GM19468 (cell line): Measurements from ENCODE around the gene MMS22L.
"Not testable (repeated sequence)": the region's sequence is repeated elsewhere in the genome, so short reads cannot be mapped to it uniquely, and the experiment has no call there.

Experiments
- ATAC-seq: cut with Tn5 transposase; IDR thresholded peaks from one replicate; pipeline ENCODE4 v1.9.1; 2021; ENCODE audit warnings: mild to moderate bottlenecking, moderate library complexity, moderate number of reproducible peaks; ENCODE audit not compliant: unreplicated experiment; ENCODE audit errors: extremely low read depth

The MMS22L gene

DNA sequence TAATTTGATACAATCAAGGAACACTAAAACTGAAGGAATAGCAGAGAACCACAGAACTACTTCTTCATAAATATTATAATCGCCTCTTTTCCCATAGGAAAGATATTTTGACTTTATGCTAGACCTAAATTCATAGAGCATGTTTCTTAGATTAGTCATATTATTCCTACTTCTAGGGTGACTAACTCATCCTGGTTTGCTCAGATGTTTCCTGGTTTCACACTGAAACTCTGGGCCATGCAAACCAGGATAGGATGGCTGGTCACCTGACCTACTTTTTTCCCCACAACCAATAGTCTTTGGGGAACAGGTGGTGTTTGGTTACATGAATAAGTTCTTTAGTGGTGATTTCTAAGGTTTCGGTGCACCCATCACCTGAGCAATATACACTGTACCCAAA lies 42.8 kb downstream of the MMS22L start:
- ATAC-seq: no peak

DNA sequence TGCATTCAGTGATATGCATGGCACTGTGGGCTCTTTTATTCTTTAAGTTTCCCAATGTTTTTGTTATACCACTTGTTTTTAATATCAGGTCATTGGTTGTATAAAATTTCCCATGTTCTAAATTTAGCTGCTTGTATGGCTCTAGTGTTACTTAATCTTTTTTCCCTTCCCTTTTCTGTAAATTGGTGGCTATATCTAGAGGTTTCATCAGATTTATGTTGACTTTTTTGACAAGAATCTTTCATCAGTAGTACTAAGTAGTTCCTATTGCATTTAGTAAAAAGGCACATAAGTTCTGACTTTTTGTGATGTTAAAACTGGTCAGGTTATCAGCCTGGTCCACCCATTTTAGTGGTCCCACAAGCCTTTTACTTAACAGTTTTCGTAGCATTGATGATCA lies 51.1 kb downstream of the MMS22L start:
- ATAC-seq: no peak

DNA sequence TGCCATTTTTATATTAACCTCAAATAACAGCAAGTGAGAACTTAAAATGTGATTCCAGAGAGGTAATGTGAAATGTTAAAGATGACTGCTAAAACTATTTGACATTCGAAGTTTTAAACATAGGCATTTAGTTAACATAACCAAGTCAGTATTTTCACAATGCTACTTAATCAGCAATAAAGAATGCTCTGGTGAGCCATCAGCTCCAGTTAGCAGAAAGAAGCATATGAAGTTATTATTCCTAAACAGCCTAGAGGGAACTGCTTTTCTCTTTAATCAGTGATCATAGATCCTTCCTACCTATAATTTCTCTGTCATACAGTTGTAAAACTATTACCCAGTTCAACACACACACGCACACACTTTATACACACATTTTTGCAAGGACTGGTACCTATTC lies 60.1 kb downstream of the MMS22L start:
- no peak for ATAC-seq

DNA sequence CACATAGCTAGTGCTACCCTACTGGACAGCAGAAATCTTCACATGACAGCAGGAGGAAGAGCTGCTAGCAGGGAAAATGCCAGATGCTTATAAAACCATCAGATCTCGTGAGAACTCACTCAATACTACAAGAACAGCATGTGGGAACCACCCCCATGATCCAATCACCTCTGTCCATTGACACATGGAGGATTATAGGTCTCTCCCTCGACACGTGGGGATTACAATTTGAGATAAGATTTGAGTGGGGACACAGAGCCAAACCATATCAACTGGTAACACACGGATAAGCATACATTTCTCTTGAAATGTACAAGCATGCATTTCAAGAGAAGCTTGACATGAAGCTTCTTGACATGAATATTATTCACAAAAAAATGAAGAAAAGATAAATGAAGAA lies 64.1 kb downstream of the MMS22L start:
- no peak for ATAC-seq

DNA sequence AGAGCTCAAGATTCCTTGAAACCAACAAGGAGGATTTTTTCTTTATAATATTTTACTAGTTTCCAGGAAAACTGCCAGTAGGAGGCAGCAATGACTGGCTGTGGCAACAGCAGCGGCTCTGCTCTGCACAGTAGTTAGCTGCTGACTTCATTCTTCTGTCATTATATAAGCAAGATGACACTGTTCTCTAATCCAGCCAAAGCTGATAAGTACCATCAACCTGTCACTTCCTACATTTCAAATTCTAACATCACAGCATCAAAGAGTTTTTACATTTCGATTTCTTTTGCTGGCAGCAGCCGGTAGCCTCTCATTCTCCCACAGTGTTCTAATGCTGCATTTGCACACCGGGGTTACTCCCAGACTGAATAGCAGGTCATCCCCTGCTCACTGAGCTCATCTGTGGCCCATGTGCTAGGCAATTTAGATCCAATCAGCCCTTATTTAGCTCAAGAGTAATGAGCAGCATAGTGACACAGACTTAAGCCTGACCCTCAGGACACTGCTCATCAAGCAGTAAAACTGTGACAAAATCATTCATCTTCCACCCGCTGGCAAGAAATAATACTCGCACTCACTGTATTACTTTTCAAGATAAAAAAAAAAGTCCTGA lies 67.8 kb downstream of the MMS22L start:
- ATAC-seq: no peak

DNA sequence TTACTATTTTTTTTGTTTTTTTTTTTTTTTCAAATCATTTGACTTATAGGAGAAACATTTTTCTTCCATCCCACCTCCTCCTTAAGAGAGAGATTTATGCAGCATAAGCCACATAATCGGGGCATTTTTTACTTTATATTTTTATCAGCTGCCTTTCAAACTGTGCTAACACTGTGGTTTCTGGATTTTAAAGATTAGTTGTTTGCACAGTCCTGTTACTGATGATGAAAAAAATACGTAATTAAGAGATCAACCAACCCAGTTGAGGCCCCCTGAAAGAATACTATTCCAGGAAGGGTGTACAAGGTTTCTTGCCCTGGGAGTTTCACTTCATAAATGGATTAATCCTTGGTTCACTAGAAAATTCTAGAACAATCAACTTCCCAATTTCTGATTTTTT lies 68.3 kb downstream of the MMS22L start:
- no peak for ATAC-seq

DNA sequence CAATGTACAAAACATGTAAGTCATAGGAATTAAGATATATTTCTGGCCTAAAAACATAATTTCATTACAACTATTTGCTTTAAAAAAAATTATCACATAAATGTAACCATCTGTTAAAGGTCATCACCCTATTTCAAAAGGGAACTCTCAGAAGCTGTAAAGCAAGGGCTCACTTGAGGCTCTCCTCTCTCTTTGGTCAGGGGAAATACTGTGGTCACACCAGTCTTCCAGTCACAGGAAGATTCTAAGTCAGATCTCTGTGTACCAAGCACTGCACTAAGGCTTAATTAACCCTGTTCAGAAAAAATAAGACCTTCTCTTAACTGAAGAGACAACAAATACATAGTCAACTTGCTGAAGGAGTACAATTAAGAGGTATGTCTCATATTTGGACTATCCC lies 75.6 kb downstream of the MMS22L start:
- ATAC-seq: no peak

DNA sequence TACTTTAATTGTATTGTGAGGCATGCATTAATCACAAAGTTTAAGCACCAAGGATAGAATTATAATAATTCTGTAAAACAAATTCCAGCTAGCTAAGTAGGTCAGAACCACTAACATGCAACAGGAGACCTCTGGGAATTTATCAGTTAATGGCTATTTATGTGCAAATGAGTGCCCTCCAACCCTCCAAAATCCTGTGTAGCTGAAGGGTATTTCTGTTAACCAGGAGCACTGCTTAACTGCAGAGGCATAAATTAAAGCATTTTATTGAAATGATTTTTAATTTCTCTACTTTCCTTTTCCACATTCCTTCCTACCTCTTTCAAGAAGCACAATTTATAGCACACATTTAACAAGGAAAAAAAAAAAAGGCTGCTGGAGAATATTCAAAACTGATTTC lies 77.0 kb downstream of the MMS22L start:
- ATAC-seq: no peak

DNA sequence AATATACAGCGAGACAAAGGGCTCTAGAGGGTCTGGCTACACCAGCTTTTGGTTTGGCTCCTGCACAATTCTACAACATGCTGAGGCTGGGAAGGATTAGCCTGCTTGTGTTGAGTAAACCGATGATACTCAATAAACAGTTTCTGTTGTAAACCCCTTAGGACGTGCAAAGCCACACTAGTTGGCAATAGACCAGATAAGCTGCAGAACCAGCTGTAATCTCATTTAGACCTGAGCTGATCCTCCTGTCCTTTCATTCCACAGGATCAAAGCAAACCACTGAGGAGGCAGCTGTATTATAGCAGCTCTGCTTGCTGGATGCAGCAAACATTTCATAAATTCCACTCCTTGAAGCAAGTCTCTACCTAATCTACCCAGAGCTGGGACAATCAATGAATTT lies 79.7 kb downstream of the MMS22L start:
- no peak for ATAC-seq

DNA sequence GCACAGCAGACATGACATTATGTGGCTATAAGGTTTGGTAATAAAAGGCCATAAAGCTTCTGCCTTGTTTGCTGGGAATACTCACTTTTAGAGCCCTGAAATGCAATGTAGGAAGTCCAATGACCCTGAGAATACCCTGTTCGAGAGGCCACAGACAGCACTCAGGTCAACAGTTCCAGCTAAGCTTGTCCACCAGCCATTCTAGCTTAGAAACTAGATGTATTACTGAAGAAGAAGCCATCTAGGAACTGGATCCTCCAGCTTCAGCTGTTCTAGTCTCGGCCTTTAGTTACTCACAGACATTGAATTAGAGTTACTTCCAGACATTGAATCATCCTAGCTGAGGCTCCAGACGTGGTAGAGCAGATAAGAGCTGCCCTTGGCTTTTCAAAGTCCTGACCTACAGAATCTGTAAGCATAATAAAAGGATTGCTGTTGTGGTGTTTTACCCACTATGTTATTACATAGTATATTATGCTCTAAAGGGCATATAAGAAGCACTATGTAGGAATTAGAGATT lies 84.9 kb downstream of the MMS22L start:
- no peak for ATAC-seq

DNA sequence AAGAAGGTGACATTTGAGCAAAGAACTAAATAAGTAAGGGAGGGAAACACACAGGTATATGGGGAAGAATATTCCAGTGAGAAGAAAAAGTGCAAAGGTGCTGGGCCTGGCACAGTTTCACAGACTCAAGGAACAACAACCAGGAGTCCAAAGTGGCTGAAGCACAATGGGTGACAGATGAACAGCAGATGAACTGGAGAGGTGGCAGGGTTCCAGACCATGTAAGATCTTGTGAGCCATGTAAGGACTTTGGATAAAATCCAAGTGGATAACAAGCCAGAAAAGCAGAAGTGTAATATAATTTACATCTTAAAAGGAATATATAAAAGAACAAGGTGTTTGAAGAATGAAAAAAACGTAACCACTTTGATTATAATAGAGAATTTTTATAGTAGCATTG lies 87.9 kb downstream of the MMS22L start:
- ATAC-seq: no peak

DNA sequence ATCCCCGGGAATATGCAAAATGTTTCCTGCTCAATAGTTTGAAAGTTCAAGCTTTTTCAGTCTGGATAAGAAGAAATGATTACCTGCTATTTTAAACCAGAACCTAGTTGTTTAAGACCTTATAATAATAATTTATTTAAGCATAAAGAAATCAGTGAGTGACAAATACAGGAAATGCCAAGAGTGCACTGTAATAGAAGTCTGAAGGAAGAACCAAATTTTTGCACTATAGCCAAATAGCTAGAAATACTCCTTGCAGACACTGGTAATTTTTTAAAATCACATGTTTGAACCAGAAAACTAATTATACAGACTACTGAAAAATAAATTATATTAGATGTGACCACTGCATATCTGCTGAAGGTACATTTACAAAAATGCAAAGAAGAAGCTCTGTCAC lies 93.2 kb downstream of the MMS22L start:
- no peak for ATAC-seq

DNA sequence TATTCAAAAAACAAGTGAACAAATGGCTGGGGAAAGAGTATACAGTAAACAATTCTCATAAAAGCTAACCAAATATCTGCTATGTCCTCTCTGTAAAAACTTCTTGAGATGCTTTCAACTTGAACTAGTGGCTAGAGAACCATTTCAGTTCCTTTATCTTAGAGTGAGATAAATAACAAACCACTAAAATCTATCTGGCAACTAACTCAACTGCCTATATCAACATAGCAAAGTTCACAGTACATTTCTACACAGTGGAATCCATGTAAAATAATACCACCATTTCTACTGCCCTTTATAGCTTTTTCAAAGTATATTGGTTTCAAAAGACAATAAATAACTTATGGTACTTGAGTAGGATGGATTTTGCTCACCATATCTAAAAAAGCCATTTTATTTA lies 95.1 kb downstream of the MMS22L start:
- ATAC-seq: no peak

DNA sequence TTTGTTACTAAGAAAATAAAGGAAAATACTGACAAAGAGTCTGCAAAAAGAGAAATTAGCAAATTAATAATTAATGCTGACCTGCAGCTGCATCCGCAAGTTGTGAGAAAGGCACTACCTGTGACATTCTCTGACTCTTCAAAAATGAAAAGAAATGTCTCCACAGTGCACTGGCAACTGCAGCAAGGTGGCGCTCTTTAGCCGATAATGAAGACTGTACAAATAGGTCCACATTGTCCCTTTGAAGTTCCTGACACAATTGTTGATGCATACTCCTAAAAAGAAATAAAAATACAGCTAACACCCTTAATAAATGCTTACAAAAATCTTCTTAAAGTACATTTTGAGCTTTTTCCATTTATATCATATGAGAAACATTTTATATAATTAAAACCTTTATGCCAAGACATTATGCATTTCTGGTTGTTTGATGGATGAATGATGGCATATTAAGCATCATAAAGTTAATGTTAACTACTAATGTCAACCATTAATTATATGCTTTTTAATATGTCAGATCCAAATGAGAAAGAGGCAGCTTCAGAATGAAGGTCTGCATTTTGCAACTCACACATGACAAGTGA lies 96.5 kb downstream of the MMS22L start:
- ATAC-seq: peak; percentile 93

DNA sequence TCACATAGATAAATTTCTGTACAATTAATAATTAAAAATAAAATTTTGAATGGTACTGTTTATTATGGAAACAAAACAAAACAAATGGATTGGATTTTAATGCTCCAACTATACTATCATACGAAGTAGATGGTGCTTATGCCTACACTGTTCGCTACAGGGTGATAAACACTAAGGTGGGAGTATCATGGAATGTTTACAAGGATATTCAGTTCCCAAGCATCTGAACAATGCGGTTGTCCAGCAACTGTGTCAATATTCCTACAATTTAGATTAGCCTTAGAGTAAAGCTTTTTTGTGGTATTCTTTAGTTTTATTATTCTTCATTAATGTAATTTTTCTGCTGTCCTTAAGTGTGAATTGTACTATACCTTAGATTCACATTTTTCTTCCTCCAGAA lies 105.1 kb downstream of the MMS22L start:
- ATAC-seq: no peak

DNA sequence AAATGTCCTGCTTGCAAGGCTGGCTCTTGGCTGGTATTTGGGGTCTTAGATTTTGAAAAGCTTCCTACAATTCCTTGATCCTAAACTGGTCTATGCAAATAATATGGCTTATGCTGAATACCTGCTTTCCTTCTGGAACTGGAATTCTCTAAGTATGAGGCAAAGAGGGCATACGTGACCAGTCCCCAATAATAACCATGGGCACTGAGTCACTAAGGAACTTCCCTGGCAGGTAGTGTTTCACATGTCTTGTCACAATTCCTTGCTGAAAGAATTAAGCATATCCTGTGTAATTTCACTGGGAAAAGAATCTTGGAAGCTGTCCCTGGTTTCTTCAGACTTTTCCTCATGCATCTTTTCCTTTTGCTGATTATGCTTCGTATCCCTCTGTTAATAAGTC lies 106.5 kb downstream of the MMS22L start:
- ATAC-seq: no peak

DNA sequence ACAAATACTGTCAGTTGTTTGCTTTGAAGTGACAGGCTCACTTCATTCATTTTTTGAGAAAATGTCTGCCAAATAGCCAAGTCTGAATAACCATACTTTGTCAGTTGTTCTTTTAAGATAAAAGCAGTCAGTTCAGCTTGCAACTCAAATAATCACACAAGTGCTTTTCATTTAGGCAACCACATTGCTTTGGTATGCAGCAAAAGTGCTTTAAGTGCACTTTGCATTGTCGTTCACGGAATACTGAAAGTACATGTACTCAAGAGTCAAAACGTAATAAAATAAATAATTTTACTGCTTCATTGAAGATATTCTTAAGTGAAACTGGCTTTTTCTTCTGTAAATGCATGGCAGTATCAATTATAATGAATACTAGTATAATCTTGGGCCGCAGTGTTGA lies 107.2 kb downstream of the MMS22L start:
- ATAC-seq: no peak

DNA sequence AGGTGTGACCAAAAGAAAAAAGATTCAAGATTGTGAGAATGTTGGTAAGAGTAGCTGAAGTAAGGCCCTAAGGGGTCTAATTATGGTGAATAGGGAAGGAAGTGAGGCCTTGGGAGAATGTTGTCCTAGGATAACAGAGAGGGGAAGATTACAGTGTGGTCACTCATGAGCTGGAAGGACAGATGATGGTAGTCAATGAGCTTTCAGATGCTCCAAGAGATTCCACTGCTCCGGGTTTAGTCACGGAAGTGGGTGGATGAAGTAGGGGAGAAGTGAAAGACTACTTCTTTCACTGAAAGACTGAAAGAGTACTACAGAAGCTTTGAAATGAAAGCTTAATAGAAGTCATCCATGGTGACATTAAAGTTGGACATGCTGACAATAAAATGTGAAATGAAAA lies 108.5 kb downstream of the MMS22L start:
- no peak for ATAC-seq

DNA sequence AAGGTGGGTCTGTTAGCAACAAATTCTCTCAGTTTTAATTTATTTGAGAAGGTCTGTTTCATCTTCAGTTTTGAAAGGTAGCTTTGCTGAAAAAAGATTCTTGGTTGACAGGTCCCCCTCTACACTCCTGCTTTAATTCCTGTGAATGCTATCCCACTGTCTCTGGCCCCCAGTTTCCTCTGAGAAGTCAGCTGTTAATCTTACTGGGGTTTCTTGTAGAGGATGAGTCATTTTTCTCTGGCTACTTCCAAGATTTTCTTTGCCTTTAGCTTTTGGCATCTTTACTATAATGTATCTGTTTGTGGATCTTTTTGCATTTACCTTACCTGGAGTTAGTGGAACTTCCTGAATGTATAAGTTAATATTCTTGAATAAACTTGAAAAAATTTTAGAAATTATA lies 122.7 kb downstream of the MMS22L start:
- ATAC-seq: no peak

DNA sequence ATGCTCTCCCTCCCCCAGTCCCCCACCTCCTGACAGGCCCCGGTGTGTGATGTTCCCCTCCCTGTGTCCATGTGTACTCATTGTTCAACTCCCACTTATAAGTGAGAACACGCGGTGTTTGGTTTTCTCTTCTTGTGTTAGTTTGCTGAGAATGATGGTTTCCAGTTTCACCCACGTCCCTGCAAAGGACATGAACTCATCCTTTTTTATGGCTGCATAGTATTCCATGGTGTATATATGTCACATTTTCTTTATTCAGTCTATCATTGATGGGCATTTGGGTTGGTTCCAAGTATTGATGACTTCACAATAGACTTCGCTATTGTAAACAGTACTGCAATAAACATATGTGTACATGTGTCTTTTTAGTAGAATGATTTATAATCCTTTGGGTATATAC lies 127.6 kb downstream of the MMS22L start:
- not testable (repeated sequence) for ATAC-seq

DNA sequence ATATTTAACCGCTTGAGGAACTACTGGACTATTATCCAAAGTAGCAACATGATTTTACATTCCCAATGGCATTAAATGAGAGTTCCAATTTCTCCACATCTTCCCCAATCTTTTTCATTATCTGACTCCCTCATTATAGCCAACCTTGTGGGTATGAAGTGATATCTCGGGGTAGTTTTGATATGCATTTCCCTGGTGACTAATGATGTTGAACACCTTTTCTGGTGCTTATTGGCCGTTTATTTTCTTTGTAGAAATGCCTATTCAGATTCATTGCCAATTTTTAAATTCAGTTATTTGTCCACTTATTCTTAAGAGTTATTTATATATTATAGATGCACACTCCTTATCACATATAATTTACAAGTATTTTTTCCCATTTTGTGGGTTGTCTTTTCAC lies 129.0 kb downstream of the MMS22L start:
- ATAC-seq: no peak

DNA sequence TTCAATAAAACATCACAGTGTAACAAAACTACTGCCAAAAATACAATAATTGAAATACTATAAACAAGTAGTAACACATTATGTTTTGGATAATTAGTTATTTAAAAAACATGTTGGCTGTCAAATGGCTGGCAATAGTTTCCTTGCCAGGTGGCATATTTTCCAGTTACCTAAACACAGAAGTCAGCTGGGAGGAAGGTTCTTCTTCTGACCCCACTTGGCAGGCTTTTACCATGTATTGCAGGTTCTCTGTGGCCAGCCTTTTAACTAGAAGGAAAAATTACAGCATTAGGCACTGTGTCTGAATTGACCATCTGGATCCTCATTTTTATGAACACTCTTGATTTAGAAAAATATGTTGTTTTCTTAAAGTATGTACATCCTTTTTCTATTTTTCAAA lies 131.4 kb downstream of the MMS22L start:
- no peak for ATAC-seq
